Measurements from ENCODE around the gene DCTD.

DCTD gene

DNA sequence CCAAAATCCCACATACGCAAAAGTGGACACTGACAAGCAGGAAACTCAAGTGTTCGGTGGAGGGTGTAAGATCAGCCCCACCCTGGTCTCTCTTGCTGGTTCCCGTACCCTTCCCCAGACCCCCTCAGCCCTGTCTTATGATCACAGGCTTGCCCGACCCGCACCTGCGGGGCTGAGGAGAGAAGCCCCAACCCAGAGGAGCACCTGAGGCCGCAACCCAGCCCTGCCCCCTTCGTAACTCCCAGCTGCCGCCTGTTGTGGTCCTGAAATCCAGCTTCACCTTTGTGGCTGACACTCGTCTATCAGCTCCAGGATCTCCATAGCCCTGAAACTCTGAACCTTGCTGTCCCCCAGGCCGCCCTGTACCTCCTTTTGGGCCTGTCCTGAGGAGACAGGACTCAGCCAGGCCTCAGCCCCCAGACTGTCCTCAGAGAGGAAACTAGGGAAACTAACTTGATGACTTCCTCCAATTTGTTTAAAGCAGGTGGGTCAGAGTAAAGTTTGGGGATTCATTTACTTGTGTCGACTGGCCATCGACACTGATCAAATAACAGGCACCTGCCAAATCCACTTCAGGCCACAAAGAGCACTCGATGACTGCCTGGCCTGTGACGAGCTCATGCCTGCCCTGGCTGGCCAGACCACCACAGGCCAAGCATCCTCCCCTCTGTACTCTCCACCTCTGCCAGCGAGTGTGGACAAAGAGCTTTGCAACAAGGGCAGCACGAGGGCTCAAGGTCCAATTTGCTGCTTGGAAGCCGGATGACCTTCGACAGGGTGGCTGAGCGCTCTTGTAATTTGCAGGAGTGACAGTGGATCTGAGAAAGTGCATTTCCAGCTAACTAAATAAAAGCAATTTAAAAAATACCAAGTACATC lies 19.3 kb downstream of the DCTD start:
- no peak for TF ChIP-seq CTCF (IDR thresholded peaks at IDR 0.05; ENCODE audit: low read depth, low read length)
- no peak overlapping the region for H3K4me3 ChIP-seq (ENCODE audit: low read depth, low read length)
- no peak for DNase-seq (ENCODE audit: low read depth, low spot score)
- in situ Hi-C loops (cut with HindIII; ENCODE audit: low sequenced_read_pairs), result no loop called here

DNA sequence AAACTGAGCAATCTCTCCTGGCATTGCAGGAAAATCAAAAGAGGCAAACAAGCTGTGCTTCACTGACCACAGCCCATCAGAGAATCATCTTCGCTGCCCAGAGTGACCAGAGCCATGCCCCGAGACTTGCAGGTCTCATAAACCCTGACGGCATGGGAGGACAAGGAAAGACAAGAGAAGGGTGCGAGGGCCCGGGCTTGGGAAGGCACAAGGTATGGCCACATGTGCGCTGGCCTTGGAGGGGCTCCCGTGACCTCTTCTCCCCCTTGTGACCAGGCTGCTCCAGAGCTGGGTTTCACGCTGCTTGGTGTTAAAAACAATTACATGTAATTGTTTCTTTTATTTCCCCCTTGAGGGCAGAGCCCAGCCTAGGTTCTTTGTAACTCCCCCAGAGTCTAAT lies 20.8 kb downstream of the DCTD start:
- in situ Hi-C loops (cut with HindIII; ENCODE audit: low sequenced_read_pairs), result no loop called here
- TF ChIP-seq CTCF (IDR thresholded peaks at IDR 0.05; ENCODE audit: low read depth, low read length), result no peak
- DNase-seq (ENCODE audit: low read depth, low spot score), result no peak
- H3K4me3 ChIP-seq (ENCODE audit: low read depth, low read length), result no peak overlapping the region

DNA sequence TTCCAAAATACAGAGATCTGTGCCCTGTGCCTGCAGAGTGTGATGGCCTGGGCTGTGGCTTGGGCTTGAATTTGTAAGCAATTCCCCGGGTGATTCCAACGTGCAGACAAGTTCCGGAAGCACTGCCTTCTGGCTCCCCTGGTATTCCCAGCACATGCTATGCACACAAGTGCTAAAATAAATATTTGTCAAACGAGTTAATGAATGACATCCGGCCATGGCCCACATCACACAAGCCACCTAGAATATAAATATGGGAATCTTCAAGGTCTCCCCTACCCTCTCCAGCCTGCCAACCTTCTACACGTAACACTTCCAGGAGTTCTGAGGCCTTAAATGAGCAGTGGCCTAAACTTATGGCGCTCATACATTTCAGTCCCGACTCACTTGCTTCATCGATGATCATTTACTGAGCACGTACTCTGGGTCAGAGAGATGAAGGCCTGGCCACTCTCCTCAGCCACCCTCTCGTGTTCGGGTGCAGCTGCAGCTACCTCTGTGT lies 21.3 kb downstream of the DCTD start:
- no peak overlapping the region for H3K4me3 ChIP-seq (ENCODE audit: low read depth, low read length)
- DNase-seq (ENCODE audit: low read depth, low spot score), result no peak
- in situ Hi-C loops (cut with HindIII; ENCODE audit: low sequenced_read_pairs), result no loop called here
- TF ChIP-seq CTCF (IDR thresholded peaks at IDR 0.05; ENCODE audit: low read depth, low read length), result no peak

- no peak overlapping the region for H3K4me3 ChIP-seq (ENCODE audit: low read depth, low read length)
- in situ Hi-C loops (cut with HindIII; ENCODE audit: low sequenced_read_pairs), result no loop called here
- DNase-seq (ENCODE audit: low read depth, low spot score), result no peak
- TF ChIP-seq CTCF (IDR thresholded peaks at IDR 0.05; ENCODE audit: low read depth, low read length), result no peak
Observed at GRCh38 chr4:182894681-182895275, 22.4 kb downstream of the DCTD start.

DNA sequence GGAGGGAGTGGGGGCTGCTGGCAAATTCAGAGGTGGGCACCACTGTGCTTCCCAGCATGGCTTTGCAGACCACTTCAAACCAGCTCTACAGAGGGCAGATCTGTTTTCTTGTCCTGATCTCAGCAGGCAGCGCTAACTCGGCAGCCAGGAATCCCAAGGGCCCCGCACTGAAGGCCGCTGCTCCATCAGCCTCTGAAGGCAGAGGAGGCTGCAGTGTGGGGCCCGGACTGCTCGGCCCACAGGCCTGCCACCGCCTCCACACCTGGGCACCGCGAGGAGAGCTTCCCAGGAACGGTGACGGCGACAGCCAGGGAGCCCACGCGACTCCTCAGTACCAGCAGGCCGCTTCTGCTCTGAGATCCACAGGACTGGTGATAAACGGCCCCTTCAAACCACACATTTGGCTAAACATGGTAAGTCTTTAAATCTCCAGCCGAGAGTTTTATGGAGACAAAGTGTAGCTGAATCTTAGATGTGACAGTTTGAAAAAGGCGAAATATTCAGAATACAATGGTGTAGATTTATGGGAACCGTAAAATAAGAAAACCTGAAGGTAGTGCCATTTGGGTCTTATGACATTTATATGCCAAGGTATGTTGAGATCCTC lies 23.6 kb downstream of the DCTD start:
- TF ChIP-seq CTCF (IDR thresholded peaks at IDR 0.05; ENCODE audit: low read depth, low read length), result no peak
- DNase-seq (ENCODE audit: low read depth, low spot score), result no peak
- in situ Hi-C loops (cut with HindIII; ENCODE audit: low sequenced_read_pairs), result no loop called here
- no peak overlapping the region for H3K4me3 ChIP-seq (ENCODE audit: low read depth, low read length)

DNA sequence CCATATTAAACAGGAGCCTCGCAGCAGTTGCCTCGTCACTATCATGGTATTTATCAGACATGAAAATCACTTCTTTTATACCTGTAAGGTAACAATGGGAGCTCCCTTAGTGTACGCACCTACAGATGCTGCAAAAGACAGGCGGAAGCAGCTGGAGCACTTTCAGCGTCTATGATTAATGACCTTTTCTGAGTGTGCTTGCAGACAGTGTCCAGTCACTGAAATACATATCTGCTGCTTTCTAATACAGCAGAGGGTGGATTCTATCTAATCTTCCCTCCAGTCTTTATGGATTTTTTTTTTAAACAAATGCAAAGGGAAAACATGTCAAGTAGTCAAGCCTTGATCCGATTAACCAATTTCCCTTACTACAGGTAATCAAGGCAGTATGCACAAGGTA lies 24.1 kb downstream of the DCTD start:
- DNase-seq (ENCODE audit: low read depth, low spot score), result no peak
- no peak for TF ChIP-seq CTCF (IDR thresholded peaks at IDR 0.05; ENCODE audit: low read depth, low read length)
- no peak overlapping the region for H3K4me3 ChIP-seq (ENCODE audit: low read depth, low read length)
- in situ Hi-C loops (cut with HindIII; ENCODE audit: low sequenced_read_pairs), result no loop called here

Measured in astrocyte of the spinal cord (primary cell).